Fibroblast of skin of abdomen (primary cell): ENCODE results near the gene CNNM2.
A peak's percentile ranks its signal among the peaks of the same experiment; 100 is the strongest.
"Not testable (repeated sequence)": the region's sequence is repeated elsewhere in the genome, so short reads cannot be mapped to it uniquely, and the experiment has no call there.

Experiments
- DNase-seq: peaks from one replicate; pipeline ENCODE4 v3.0.0-alpha.2; 2013

Gene CNNM2

GRCh38 chr10:103042129-103042528, 124.0 kb downstream of the CNNM2 start:
- DNase-seq, result no peak

GRCh38 chr10:103042908-103043307, 124.8 kb downstream of the CNNM2 start:
- DNase-seq, result no peak

- DNase-seq, result peak; percentile 72
Observed at GRCh38 chr10:103044942-103045489, 126.9 kb downstream of the CNNM2 start.

GRCh38 chr10:103045961-103046360, 127.9 kb downstream of the CNNM2 start:
- DNase-seq, result no peak

GRCh38 chr10:103047381-103047780, 129.3 kb downstream of the CNNM2 start:
- no peak for DNase-seq

- DNase-seq, result no peak
Observed at GRCh38 chr10:103049237-103049636, 131.1 kb downstream of the CNNM2 start.

GRCh38 chr10:103053659-103054581, 135.8 kb downstream of the CNNM2 start:
- DNase-seq, result peak; percentile 70

GRCh38 chr10:103054621-103055020, 136.5 kb downstream of the CNNM2 start:
- no peak for DNase-seq

- DNase-seq, result peak; percentile 9
Observed at GRCh38 chr10:103055105-103055504, 137.0 kb downstream of the CNNM2 start.

GRCh38 chr10:103058034-103058433, 139.9 kb downstream of the CNNM2 start:
- DNase-seq, result no peak

- DNase-seq, result no peak
Observed at GRCh38 chr10:103060575-103060974, 142.5 kb downstream of the CNNM2 start.

- no peak for DNase-seq
Observed at GRCh38 chr10:103062854-103063590, 144.9 kb downstream of the CNNM2 start.

GRCh38 chr10:103064956-103065355, 146.9 kb downstream of the CNNM2 start:
- DNase-seq, result no peak

GRCh38 chr10:103066141-103067098, 148.3 kb downstream of the CNNM2 start:
- no peak for DNase-seq

GRCh38 chr10:103067099-103067477, 149.0 kb downstream of the CNNM2 start:
- DNase-seq, result not testable (repeated sequence)

GRCh38 chr10:103067484-103067883, 149.4 kb downstream of the CNNM2 start:
- DNase-seq, result no peak

- DNase-seq, result no peak
Observed at GRCh38 chr10:103067956-103068355, 149.9 kb downstream of the CNNM2 start.

- peak; percentile 40 for DNase-seq
Observed at GRCh38 chr10:103069453-103070331, 151.6 kb downstream of the CNNM2 start.

- no peak for DNase-seq
Observed at GRCh38 chr10:103072276-103072675, 154.2 kb downstream of the CNNM2 start.

GRCh38 chr10:103072891-103073290, 154.8 kb downstream of the CNNM2 start:
- no peak for DNase-seq

GRCh38 chr10:103077020-103077419, 158.9 kb downstream of the CNNM2 start:
- DNase-seq, result no peak
